Measurements from ENCODE around the gene FKBP10.

- no peak for TF ChIP-seq MAX (IDR thresholded peaks at IDR 0.05; ENCODE audit: insufficient read depth, insufficient read length)
- no peak for TF ChIP-seq CTCF (IDR thresholded peaks at IDR 0.05; ENCODE audit: extremely low read depth in 1 of 2, insufficient read depth in 1 of 2, low read depth in 1 of 2, low read length in 2 of 2)
- TF ChIP-seq POLR2AphosphoS5 (IDR thresholded peaks at IDR 0.05; ENCODE audit: insufficient read depth, low read depth, low read length), result no peak
- no peak for TF ChIP-seq POLR2A (IDR thresholded peaks at IDR 0.05; ENCODE audit: low read depth, low read length)
- no peak for TF ChIP-seq EZH2 (IDR thresholded peaks at IDR 0.05; ENCODE audit: borderline replicate concordance, low read depth, low read length, severe bottlenecking)
Observed at GRCh38 chr17:41787021-41787418, 25.8 kb upstream of the FKBP10 start.
